ENCODE measurements around the gene ARL11. TPM values are rescaled to one million over a fixed set of nuclear protein-coding genes. Genes with fewer than 3 reads are reported as not detected.

The ARL11 gene
- polyA plus RNA-seq, 1 donor from 2014 or later: not detected

- no peak overlapping the region for H2AFZ ChIP-seq (ENCODE audit: low read depth, low read length)
- H3K4me3 ChIP-seq (ENCODE audit: low read length): no peak overlapping the region
- no peaks in the 10 kb centered on the region for H3K36me3 ChIP-seq (ENCODE audit: insufficient read depth, low read length)
- no peaks in the 10 kb centered on the region for H3K79me2 ChIP-seq (replicated peaks; ENCODE audit: insufficient read depth, low read length)
- H3K4me2 ChIP-seq (ENCODE audit: low read length): no peak overlapping the region
- no peak overlapping the region for H3K9ac ChIP-seq (ENCODE audit: low read length)
- H3K9me3 ChIP-seq (ENCODE audit: low read length): no peaks in the 10 kb centered on the region
- no peaks in the 10 kb centered on the region for H4K20me1 ChIP-seq (ENCODE audit: insufficient read depth)
- H3K27ac ChIP-seq (ENCODE audit: low read length): no peak overlapping the region
- no peaks in the 10 kb centered on the region for H3K27me3 ChIP-seq (ENCODE audit: insufficient read depth, low read depth, low read length)
- no peaks in the 10 kb centered on the region for H3F3A ChIP-seq (ENCODE audit: insufficient read depth, low read length, poor library complexity, severe bottlenecking)
- no peak for TF ChIP-seq RAD21 (conservative IDR thresholded peaks at IDR 0.05)
- no peaks in the 10 kb centered on the region for H3K9me2 ChIP-seq (ENCODE audit: insufficient read depth, low read length)
Observed at GRCh38 chr13:49655906-49656305, 27.6 kb downstream of the ARL11 start.

- Histone ChIP-seq H3K27me3 (ENCODE audit: insufficient read depth, low read depth, low read length) (no peaks in the 10 kb centered on the region), H3F3A (ENCODE audit: insufficient read depth, low read length, poor library complexity, severe bottlenecking) (no peaks in the 10 kb centered on the region), H3K36me3 (ENCODE audit: insufficient read depth, low read length) (no peaks in the 10 kb centered on the region), H3K9me2 (ENCODE audit: insufficient read depth, low read length) (no peaks in the 10 kb centered on the region), H3K4me2 (ENCODE audit: low read length) (no peak overlapping the region), H3K79me2 (replicated peaks; ENCODE audit: insufficient read depth, low read length) (no peaks in the 10 kb centered on the region), H3K4me3 (ENCODE audit: low read length) (no peak overlapping the region), H3K27ac (ENCODE audit: low read length) (no peak overlapping the region), H3K9ac (ENCODE audit: low read length) (no peak overlapping the region), H3K9me3 (ENCODE audit: low read length) (no peaks in the 10 kb centered on the region), H2AFZ (ENCODE audit: low read depth, low read length) (no peak overlapping the region), H4K20me1 (ENCODE audit: insufficient read depth) (no peaks in the 10 kb centered on the region)
- TF ChIP-seq MXI1 (conservative IDR thresholded peaks at IDR 0.05; ENCODE audit: poor library complexity, severe bottlenecking) (no peak), POLR2AphosphoS5 (IDR thresholded peaks at IDR 0.05) (no peak), EP300 (conservative IDR thresholded peaks at IDR 0.05; ENCODE audit: poor library complexity, severe bottlenecking) (no peak), EZH2 (IDR thresholded peaks at IDR 0.05; ENCODE audit: borderline replicate concordance, insufficient read depth, low read length, poor library complexity, severe bottlenecking) (no peak)
Observed at GRCh38 chr13:49657241-49657641, 28.9 kb downstream of the ARL11 start.

- Histone ChIP-seq H3K27me3 (ENCODE audit: insufficient read depth, low read depth, low read length) (no peaks in the 10 kb centered on the region), H4K20me1 (ENCODE audit: insufficient read depth) (no peaks in the 10 kb centered on the region), H3K4me2 (ENCODE audit: low read length) (no peak overlapping the region), H3K4me3 (ENCODE audit: low read length) (no peak overlapping the region), H3K36me3 (ENCODE audit: insufficient read depth, low read length) (no peaks in the 10 kb centered on the region), H3F3A (ENCODE audit: insufficient read depth, low read length, poor library complexity, severe bottlenecking) (no peaks in the 10 kb centered on the region), H3K9ac (ENCODE audit: low read length) (no peak overlapping the region), H3K9me3 (ENCODE audit: low read length) (no peaks in the 10 kb centered on the region), H3K79me2 (replicated peaks; ENCODE audit: insufficient read depth, low read length) (no peaks in the 10 kb centered on the region), H3K9me2 (ENCODE audit: insufficient read depth, low read length) (no peaks in the 10 kb centered on the region), H3K27ac (ENCODE audit: low read length) (no peak overlapping the region), H2AFZ (ENCODE audit: low read depth, low read length) (no peak overlapping the region)
- TF ChIP-seq POLR2AphosphoS5 (IDR thresholded peaks at IDR 0.05) (no peak), REST (IDR thresholded peaks at IDR 0.05; ENCODE audit: borderline replicate concordance) (no peak), RAD21 (conservative IDR thresholded peaks at IDR 0.05) (no peak), SMC3 (conservative IDR thresholded peaks at IDR 0.05; ENCODE audit: poor library complexity) (no peak), CTCF (IDR thresholded peaks at IDR 0.05; ENCODE audit: poor library complexity, severe bottlenecking) (no peak), EZH2 (IDR thresholded peaks at IDR 0.05; ENCODE audit: borderline replicate concordance, insufficient read depth, low read length, poor library complexity, severe bottlenecking) (no peak), TAF1 (IDR thresholded peaks at IDR 0.05; ENCODE audit: low read depth) (no peak), MXI1 (conservative IDR thresholded peaks at IDR 0.05; ENCODE audit: poor library complexity, severe bottlenecking) (no peak), EP300 (conservative IDR thresholded peaks at IDR 0.05; ENCODE audit: poor library complexity, severe bottlenecking) (no peak)
Observed at GRCh38 chr13:49664606-49665005, 36.3 kb downstream of the ARL11 start.

Data from neural cell (in vitro differentiated cells).